Astrocyte of the cerebellum (primary cell): ENCODE measurements around the gene EOMES.
A peak's percentile ranks its signal among the peaks of the same experiment; 100 is the strongest.

ENCODE experiments used
- DNase-seq: peaks from one replicate; pipeline ENCODE4 v3.0.0-alpha.2; 2011; ENCODE audit warnings: low read depth
- H3K4me3 ChIP-seq: 2 replicates; pipeline ENCODE4 v1.5.1; 2011; ENCODE audit warnings: mild to moderate bottlenecking, low read depth, low read length, moderate library complexity
- in situ Hi-C: cut with HindIII; loops from 2 replicates; pipeline ENCODE4 v1.10.0; 2017; ENCODE audit warnings: low sequenced_read_pairs
- TF ChIP-seq, protein P1 (sequence below): IDR thresholded peaks from 2 replicates; pipeline ENCODE4 v1.5.1; 2012; ENCODE audit warnings: low read length, low read depth, moderate library complexity, mild to moderate bottlenecking; ENCODE audit errors: missing control alignments

Gene EOMES

GRCh38 chr3:27708250-27708649 lies 13.9 kb downstream of the EOMES start:
- TF ChIP-seq, protein P1, sequence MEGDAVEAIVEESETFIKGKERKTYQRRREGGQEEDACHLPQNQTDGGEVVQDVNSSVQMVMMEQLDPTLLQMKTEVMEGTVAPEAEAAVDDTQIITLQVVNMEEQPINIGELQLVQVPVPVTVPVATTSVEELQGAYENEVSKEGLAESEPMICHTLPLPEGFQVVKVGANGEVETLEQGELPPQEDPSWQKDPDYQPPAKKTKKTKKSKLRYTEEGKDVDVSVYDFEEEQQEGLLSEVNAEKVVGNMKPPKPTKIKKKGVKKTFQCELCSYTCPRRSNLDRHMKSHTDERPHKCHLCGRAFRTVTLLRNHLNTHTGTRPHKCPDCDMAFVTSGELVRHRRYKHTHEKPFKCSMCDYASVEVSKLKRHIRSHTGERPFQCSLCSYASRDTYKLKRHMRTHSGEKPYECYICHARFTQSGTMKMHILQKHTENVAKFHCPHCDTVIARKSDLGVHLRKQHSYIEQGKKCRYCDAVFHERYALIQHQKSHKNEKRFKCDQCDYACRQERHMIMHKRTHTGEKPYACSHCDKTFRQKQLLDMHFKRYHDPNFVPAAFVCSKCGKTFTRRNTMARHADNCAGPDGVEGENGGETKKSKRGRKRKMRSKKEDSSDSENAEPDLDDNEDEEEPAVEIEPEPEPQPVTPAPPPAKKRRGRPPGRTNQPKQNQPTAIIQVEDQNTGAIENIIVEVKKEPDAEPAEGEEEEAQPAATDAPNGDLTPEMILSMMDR: no peak
- H3K4me3 ChIP-seq: no peak overlapping the region
- in situ Hi-C loops: no loop called here
- DNase-seq: no peak

DNA sequence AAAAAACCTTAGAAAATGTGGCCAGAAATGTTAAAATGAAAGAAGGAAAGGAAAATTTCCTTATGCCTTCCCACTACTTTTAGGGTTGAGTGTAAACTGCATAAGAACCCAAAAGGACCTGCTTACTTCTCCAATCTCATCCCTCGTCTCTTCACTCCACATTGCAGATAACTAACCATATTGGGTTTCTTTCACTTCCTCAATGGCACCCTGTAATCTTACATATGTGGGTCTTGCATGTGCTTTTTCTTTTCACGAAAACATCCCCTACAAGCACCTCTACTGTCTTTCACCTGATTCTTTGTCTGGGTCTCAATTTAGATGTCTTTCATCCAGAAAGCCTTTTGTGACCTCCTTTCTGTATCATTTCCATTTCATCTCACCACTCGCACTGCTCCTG lies 23.1 kb downstream of the EOMES start:
- H3K4me3 ChIP-seq: no peak overlapping the region
- DNase-seq: no peak
- TF ChIP-seq, protein P1: no peak
- in situ Hi-C loops: no loop called here

DNA sequence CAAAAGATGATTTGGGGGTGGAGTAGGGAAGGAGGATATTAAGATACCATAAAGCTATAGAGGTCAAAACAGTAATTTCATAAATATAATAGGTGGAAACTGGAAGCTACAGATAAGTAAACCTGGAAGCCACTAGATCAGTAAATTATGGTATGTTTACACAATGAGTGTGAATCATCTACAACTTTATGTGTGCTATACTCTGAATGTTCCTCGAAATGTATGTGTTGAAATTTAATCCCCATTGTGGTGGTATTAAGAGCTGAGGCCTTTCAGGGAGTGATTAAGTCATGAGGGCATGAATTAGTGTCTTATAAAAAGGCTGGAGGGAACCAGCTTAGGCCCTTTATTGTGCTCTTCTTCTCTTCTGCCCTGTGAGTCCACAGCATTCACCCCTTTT lies 25.2 kb downstream of the EOMES start:
- DNase-seq: no peak
- TF ChIP-seq, protein P1: no peak
- H3K4me3 ChIP-seq: no peak overlapping the region
- in situ Hi-C loops: no loop called here

GRCh38 chr3:27695636-27696035 lies 26.5 kb downstream of the EOMES start:
- no peak for DNase-seq
- no peak overlapping the region for H3K4me3 ChIP-seq
- in situ Hi-C loops: no loop called here
- TF ChIP-seq, protein P1: no peak

- in situ Hi-C loops: no loop called here
- DNase-seq: no peak
- H3K4me3 ChIP-seq: no peak overlapping the region
- TF ChIP-seq, protein P1: no peak
Measured at GRCh38 chr3:27688053-27688452, 34.1 kb downstream of the EOMES start.

DNA sequence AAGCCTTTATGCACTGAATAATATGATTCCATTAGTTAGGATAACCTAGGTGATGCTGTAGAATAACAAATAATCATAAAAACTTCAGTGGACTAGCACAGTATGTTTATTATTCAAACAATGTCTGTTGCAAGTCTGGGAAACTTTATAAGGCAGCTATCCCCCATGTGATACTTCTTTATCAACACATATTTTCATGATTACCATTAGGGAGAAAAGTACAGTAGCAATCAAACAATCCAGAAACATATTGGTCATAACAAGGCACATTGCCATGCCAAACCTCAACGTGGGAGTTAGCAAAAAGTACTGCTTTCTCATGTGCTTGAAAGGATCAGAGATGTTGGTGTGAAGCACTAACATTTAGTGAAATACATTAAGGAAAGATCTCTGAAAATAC lies 35.5 kb downstream of the EOMES start:
- in situ Hi-C loops: no loop called here
- no peak overlapping the region for H3K4me3 ChIP-seq
- peak; percentile 73 for DNase-seq
- TF ChIP-seq, protein P1: no peak

GRCh38 chr3:27685474-27685873 lies 36.6 kb downstream of the EOMES start:
- TF ChIP-seq, protein P1: no peak
- DNase-seq: no peak
- H3K4me3 ChIP-seq: no peak overlapping the region
- in situ Hi-C loops: no loop called here
